ENCODE measurements around the gene TNNT3. TPM values are rescaled to one million over a fixed set of nuclear protein-coding genes. Genes with fewer than 3 reads are reported as not detected.

Gene TNNT3
- total and polyA plus RNA-seq, 3 donors from 2014 or later, result 8.1 to 16.1 (median 13.1) TPM

- Histone ChIP-seq H3K36me3 (ENCODE audit: low read depth, missing control alignments) (no peaks in the 10 kb centered on the region), H3K27ac (no peak overlapping the region), H3K27me3 (no peaks in the 10 kb centered on the region), H3K9me3 (no peaks in the 10 kb centered on the region), H3K4me1 (no peaks in the 10 kb centered on the region), H3K4me3 (no peak overlapping the region)
- intact Hi-C loops (cut with DNase I; ENCODE audit: low total_unique reads), result no loop called here
- no peak for TF ChIP-seq POLR2A (IDR thresholded peaks at IDR 0.05)
- TF ChIP-seq, protein P1, sequence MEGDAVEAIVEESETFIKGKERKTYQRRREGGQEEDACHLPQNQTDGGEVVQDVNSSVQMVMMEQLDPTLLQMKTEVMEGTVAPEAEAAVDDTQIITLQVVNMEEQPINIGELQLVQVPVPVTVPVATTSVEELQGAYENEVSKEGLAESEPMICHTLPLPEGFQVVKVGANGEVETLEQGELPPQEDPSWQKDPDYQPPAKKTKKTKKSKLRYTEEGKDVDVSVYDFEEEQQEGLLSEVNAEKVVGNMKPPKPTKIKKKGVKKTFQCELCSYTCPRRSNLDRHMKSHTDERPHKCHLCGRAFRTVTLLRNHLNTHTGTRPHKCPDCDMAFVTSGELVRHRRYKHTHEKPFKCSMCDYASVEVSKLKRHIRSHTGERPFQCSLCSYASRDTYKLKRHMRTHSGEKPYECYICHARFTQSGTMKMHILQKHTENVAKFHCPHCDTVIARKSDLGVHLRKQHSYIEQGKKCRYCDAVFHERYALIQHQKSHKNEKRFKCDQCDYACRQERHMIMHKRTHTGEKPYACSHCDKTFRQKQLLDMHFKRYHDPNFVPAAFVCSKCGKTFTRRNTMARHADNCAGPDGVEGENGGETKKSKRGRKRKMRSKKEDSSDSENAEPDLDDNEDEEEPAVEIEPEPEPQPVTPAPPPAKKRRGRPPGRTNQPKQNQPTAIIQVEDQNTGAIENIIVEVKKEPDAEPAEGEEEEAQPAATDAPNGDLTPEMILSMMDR (IDR thresholded peaks at IDR 0.05), result no peak
- no peak for DNase-seq
- no CpG with 5 or more reads among the region's 29 CpGs for WGBS, 2 donors
Observed at GRCh38 chr11:1952806-1953482, 33.4 kb downstream of the TNNT3 start.

- Histone ChIP-seq H3K9me3 (no peaks in the 10 kb centered on the region), H3K4me3 (no peak overlapping the region), H3K27me3 (no peaks in the 10 kb centered on the region), H3K36me3 (ENCODE audit: low read depth, missing control alignments) (no peaks in the 10 kb centered on the region), H3K27ac (no peak overlapping the region), H3K4me1 (no peaks in the 10 kb centered on the region)
- TF ChIP-seq POLR2A (IDR thresholded peaks at IDR 0.05), result no peak
- TF ChIP-seq, protein P1 (IDR thresholded peaks at IDR 0.05), result no peak
- 18% methylated on average over 2 of the region's 23 CpGs; no CpG with 5 or more reads in 1 of the 2 donors for WGBS, 2 donors
- intact Hi-C loops (cut with DNase I; ENCODE audit: low total_unique reads), result no loop called here
- peak; percentile 17 for DNase-seq
Observed at GRCh38 chr11:1953489-1954266, 34.2 kb downstream of the TNNT3 start.

GRCh38 chr11:1958367-1958766 lies 38.9 kb downstream of the TNNT3 start:
- no CpG with 5 or more reads among the region's 18 CpGs for WGBS, 2 donors
- Histone ChIP-seq H3K27me3 (no peaks in the 10 kb centered on the region), H3K4me1 (no peaks in the 10 kb centered on the region), H3K36me3 (ENCODE audit: low read depth, missing control alignments) (no peaks in the 10 kb centered on the region), H3K4me3 (no peak overlapping the region), H3K9me3 (no peaks in the 10 kb centered on the region), H3K27ac (no peak overlapping the region)
- intact Hi-C loops (cut with DNase I; ENCODE audit: low total_unique reads), result no loop called here
- no peak for TF ChIP-seq POLR2A (IDR thresholded peaks at IDR 0.05)
- no peak for DNase-seq

DNA sequence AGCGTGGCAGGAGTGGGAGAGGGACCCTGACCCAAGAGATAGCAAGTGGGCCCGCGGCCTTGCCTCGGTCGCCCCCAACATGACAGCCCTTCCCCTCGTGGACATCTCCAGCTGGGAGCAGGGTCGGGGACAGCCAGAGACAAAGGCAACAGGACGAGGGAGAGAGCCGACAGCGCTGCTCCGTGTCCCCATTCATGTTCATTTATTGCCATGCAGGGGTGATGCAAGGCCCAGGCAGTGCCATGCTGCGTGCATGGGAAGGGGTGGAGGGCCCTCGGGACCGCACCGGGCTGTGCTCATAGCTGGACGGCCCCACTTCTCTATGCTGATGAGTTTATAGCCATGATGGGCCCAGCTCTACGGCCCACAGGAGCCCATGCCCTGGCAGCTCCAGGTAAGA lies 40.3 kb downstream of the TNNT3 start:
- Histone ChIP-seq H3K9me3 (no peaks in the 10 kb centered on the region), H3K27ac (no peak overlapping the region), H3K4me1 (no peaks in the 10 kb centered on the region), H3K4me3 (no peak overlapping the region), H3K27me3 (no peaks in the 10 kb centered on the region), H3K36me3 (ENCODE audit: low read depth, missing control alignments) (no peaks in the 10 kb centered on the region)
- no peak for DNase-seq
- TF ChIP-seq, protein P1 (IDR thresholded peaks at IDR 0.05), result no peak
- TF ChIP-seq POLR2A (IDR thresholded peaks at IDR 0.05), result no peak
- WGBS, 2 donors, result 90% methylated on average over 4 of the region's 17 CpGs; no CpG with 5 or more reads in 1 of the 2 donors
- intact Hi-C loops (cut with DNase I; ENCODE audit: low total_unique reads), result no loop called here

- WGBS, 2 donors, result no CpG with 5 or more reads among the region's 20 CpGs
- Histone ChIP-seq H3K4me1 (no peaks in the 10 kb centered on the region), H3K36me3 (ENCODE audit: low read depth, missing control alignments) (no peaks in the 10 kb centered on the region), H3K4me3 (no peak overlapping the region), H3K9me3 (no peaks in the 10 kb centered on the region), H3K27ac (no peak overlapping the region), H3K27me3 (no peaks in the 10 kb centered on the region)
- intact Hi-C loops (cut with DNase I; ENCODE audit: low total_unique reads), result no loop called here
- TF ChIP-seq, protein P1 (IDR thresholded peaks at IDR 0.05), result no peak
- no peak for TF ChIP-seq POLR2A (IDR thresholded peaks at IDR 0.05)
- no peak for DNase-seq
Observed at GRCh38 chr11:1963864-1964263, 44.4 kb downstream of the TNNT3 start.

Measured in testis (tissue), 3 donors.